ENCODE data around the gene EIF4G1.

- TF ChIP-seq CTCF (IDR thresholded peaks at IDR 0.05) (peak; percentile 81; the same call in 1 of the 2 replicates), POLR2AphosphoS5 (IDR thresholded peaks at IDR 0.05; ENCODE audit: low read depth, low read length) (no peak), REST (IDR thresholded peaks at IDR 0.05; ENCODE audit: insufficient read depth in 1 of 2, low read depth in 2 of 2, low read length in 1 of 2) (no peak)
These were observed 29.7 kb upstream of the EIF4G1 start for GRCh38 chr3:184284696-184285095.
